Stimulated activated CD4-positive, alpha-beta T cell treated with anti-CD3 and anti-CD28 coated beads, Interleukin-12 subunit alpha, Interleukin-12 subunit beta, amount 100 ng/mL, for 4 hours (primary cell): Measurements from ENCODE around the gene RFT1.

ENCODE experiments used
- DNase-seq: peaks from one replicate; pipeline ENCODE4 v3.0.0-alpha.2; 2020

Gene RFT1

GRCh38 chr3:53122933-53123305 is 7.3 kb downstream of the RFT1 start:
- DNase-seq: no peak

- DNase-seq: no peak
Observed at GRCh38 chr3:53122255-53122932, 7.8 kb downstream of the RFT1 start.

GRCh38 chr3:53120336-53120735 is 9.9 kb downstream of the RFT1 start:
- no peak for DNase-seq

GRCh38 chr3:53116956-53117355 is 13.3 kb downstream of the RFT1 start:
- no peak for DNase-seq

- DNase-seq: no peak
Observed at GRCh38 chr3:53114412-53115074, 15.7 kb downstream of the RFT1 start.

- peak; percentile 72 for DNase-seq
Observed at GRCh38 chr3:53114011-53114400, 16.2 kb downstream of the RFT1 start.

GRCh38 chr3:53113293-53114010 is 16.8 kb downstream of the RFT1 start:
- DNase-seq: no peak

- DNase-seq: no peak
Observed at GRCh38 chr3:53111822-53112221, 18.4 kb downstream of the RFT1 start.

GRCh38 chr3:53109891-53110771 is 20.1 kb downstream of the RFT1 start:
- DNase-seq: no peak

- DNase-seq: no peak
Observed at GRCh38 chr3:53109190-53109589, 21.0 kb downstream of the RFT1 start.

- DNase-seq: no peak
Observed at GRCh38 chr3:53104762-53105161, 25.5 kb downstream of the RFT1 start.

GRCh38 chr3:53103397-53104296 is 26.6 kb downstream of the RFT1 start:
- DNase-seq: no peak

- peak; percentile 26 for DNase-seq
Observed at GRCh38 chr3:53102601-53103147, 27.6 kb downstream of the RFT1 start.

GRCh38 chr3:53101956-53102355 is 28.3 kb downstream of the RFT1 start:
- DNase-seq: no peak

GRCh38 chr3:53100818-53101466 is 29.3 kb downstream of the RFT1 start:
- DNase-seq: no peak

GRCh38 chr3:53097887-53098286 is 32.3 kb downstream of the RFT1 start:
- DNase-seq: no peak

GRCh38 chr3:53092942-53093341 is 37.3 kb downstream of the RFT1 start:
- DNase-seq: no peak

- no peak for DNase-seq
Observed at GRCh38 chr3:53092216-53092615, 38.0 kb downstream of the RFT1 start.

- no peak for DNase-seq
Observed at GRCh38 chr3:53091011-53091410, 39.2 kb downstream of the RFT1 start.

- DNase-seq: no peak
Observed at GRCh38 chr3:53089511-53089910, 40.7 kb downstream of the RFT1 start.

GRCh38 chr3:53085476-53085875 is 44.8 kb downstream of the RFT1 start:
- DNase-seq: no peak
